Liver (tissue), 9 donors: ENCODE measurements around the gene ATP2C2. TPM values are rescaled to one million over a fixed set of nuclear protein-coding genes. Genes with fewer than 3 reads are reported as not detected.

Experiments used
- DNase-seq: peaks from one replicate; pipeline ENCODE4 v3.0.0-alpha.2; 2017; ENCODE audit warnings: low spot score
- H3K27ac ChIP-seq, 2 donors: one replicate each; pipeline ENCODE4 v1.7.0; 2013; ENCODE audit warnings: inconsistent platforms in 2 of 2, low read length in 2 of 2, control low read depth in 1 of 2, low read depth in 1 of 2, mild to moderate bottlenecking in 1 of 2
- H3K27me3 ChIP-seq, 4 donors: one replicate each; pipeline versions ENCODE4 v1.6.1 to v1.7.0; 2013; ENCODE audit warnings: low read length in 3 of 4, inconsistent platforms in 1 of 4, mild to moderate bottlenecking in 1 of 4, moderate library complexity in 1 of 4; ENCODE audit not compliant: control insufficient read depth in 4 of 4, insufficient read depth in 4 of 4
- H3K36me3 ChIP-seq, 4 donors: one replicate each; pipeline versions ENCODE4 v1.6.1 to v1.7.0; 2013; ENCODE audit warnings: low read length in 3 of 4, mild to moderate bottlenecking in 3 of 4, low read depth in 1 of 4, moderate library complexity in 1 of 4; ENCODE audit not compliant: control insufficient read depth in 4 of 4, insufficient read depth in 3 of 4
- H3K4me1 ChIP-seq, 4 donors: one replicate each; pipeline versions ENCODE4 v1.6.1 to v1.7.0; 2013; ENCODE audit warnings: low read length in 3 of 4, mild to moderate bottlenecking in 3 of 4, moderate library complexity in 1 of 4; ENCODE audit not compliant: control insufficient read depth in 4 of 4, insufficient read depth in 4 of 4
- H3K4me3 ChIP-seq, 3 donors: one replicate each; pipeline versions ENCODE4 v1.6.1 to v1.7.0; 2013; ENCODE audit warnings: low read length in 3 of 3, control low read depth in 1 of 3, low read depth in 1 of 3, mild to moderate bottlenecking in 1 of 3
- H3K9ac ChIP-seq, 2 donors: one replicate each; pipeline ENCODE4 v1.7.0; 2013; ENCODE audit warnings: low read length in 2 of 2, mild to moderate bottlenecking in 2 of 2, moderate library complexity in 2 of 2, control low read depth in 1 of 2, low read depth in 1 of 2
- H3K9me3 ChIP-seq, 4 donors: one replicate each; pipeline versions ENCODE4 v1.6.1 to v1.7.0; 2013; ENCODE audit warnings: low read length in 3 of 4; ENCODE audit not compliant: control insufficient read depth in 4 of 4
- EGR1 ChIP-seq, 2 donors: IDR thresholded peaks; 2 replicates each; pipeline ENCODE4 v1.6.1; 2016 to 2018; ENCODE audit warnings: antibody characterized with exemption in 2 of 2, low read depth in 2 of 2
- FOXA1 ChIP-seq: IDR thresholded peaks from 2 replicates; pipeline ENCODE4 v1.6.1; 2016; ENCODE audit warnings: antibody characterized with exemption
- FOXA2 ChIP-seq: IDR thresholded peaks from 2 replicates; pipeline ENCODE4 v1.6.1; 2016; ENCODE audit warnings: antibody characterized with exemption
- GABPA ChIP-seq, 2 donors: IDR thresholded peaks in 1 of 2; conservative IDR thresholded peaks in 1 of 2; 2 replicates each; pipeline ENCODE4 v1.6.1; 2016; ENCODE audit warnings: antibody characterized with exemption in 2 of 2, mild to moderate bottlenecking in 1 of 2, moderate library complexity in 1 of 2
- HNF4A ChIP-seq, 2 donors: conservative IDR thresholded peaks; 2 replicates each; pipeline ENCODE4 v1.6.1; 2016; ENCODE audit warnings: antibody characterized with exemption in 2 of 2, mild to moderate bottlenecking in 2 of 2
- HNF4G ChIP-seq: IDR thresholded peaks from 2 replicates; pipeline ENCODE4 v1.6.1; 2016; ENCODE audit warnings: antibody characterized with exemption
- JUND ChIP-seq, 2 donors: IDR thresholded peaks; 2 replicates each; pipeline ENCODE4 v1.6.1; 2016; ENCODE audit warnings: antibody characterized with exemption in 2 of 2
- NR2F2 ChIP-seq: IDR thresholded peaks from 2 replicates; pipeline ENCODE4 v1.6.1; 2016; ENCODE audit warnings: antibody characterized with exemption
- RAD21 ChIP-seq, 2 donors: IDR thresholded peaks; 2 replicates each; pipeline ENCODE4 v1.6.1; 2016; ENCODE audit warnings: antibody characterized with exemption in 2 of 2, mild to moderate bottlenecking in 2 of 2
- RXRA ChIP-seq, 2 donors: IDR thresholded peaks; 2 replicates each; pipeline ENCODE4 v1.6.1; 2017 to 2018; ENCODE audit warnings: antibody characterized with exemption in 2 of 2, mild to moderate bottlenecking in 1 of 2
- SP1 ChIP-seq: IDR thresholded peaks from 2 replicates; pipeline ENCODE4 v1.6.1; 2018; ENCODE audit warnings: antibody characterized with exemption, mild to moderate bottlenecking
- TAF1 ChIP-seq: conservative IDR thresholded peaks from 2 replicates; pipeline ENCODE4 v1.6.1; 2016; ENCODE audit warnings: antibody characterized with exemption, mild to moderate bottlenecking
- YY1 ChIP-seq: IDR thresholded peaks from 2 replicates; pipeline ENCODE4 v1.6.1; 2016; ENCODE audit warnings: antibody characterized with exemption, mild to moderate bottlenecking
- WGBS: extraction: QIAGEN DNeasy Blood & Tissue Kit; methylation state at CpG from one replicate; pipeline ENCODE4 v1.1.7; 2013; 5-methylcytosine and 5-hydroxymethylcytosine counted together
- polyA plus RNA-seq, 2 donors: library from polyadenylated mRNA; stranded (reverse) in 1 of 2; unstranded in 1 of 2; fragments of 200-250 nt in 1 of 2; fragments of >200 nt in 1 of 2; fragmentation: Nextera tagmentation in 1 of 2; extraction: Ambion mirVana in 1 of 2; gene quantifications; one replicate each; pipeline versions ENCODE4 v1.2.1 to v1.2.3, GENCODE V29; 2013 to 2015
- total RNA-seq, 2 donors: library from RNA; depleted of rRNA; stranded (reverse); fragments of >200 nt; gene quantifications; one replicate each; pipeline ENCODE4 v1.2.3, GENCODE V29; 2014
- TF ChIP-seq, protein P1 (sequence below): IDR thresholded peaks from 2 replicates; pipeline ENCODE4 v1.6.1; 2016; ENCODE audit warnings: antibody characterized with exemption
- TF ChIP-seq, protein P2 (sequence below): IDR thresholded peaks from 2 replicates; pipeline ENCODE4 v1.6.1; 2016; ENCODE audit warnings: antibody characterized with exemption, mild to moderate bottlenecking
- TF ChIP-seq, protein P3 (sequence below): IDR thresholded peaks from 2 replicates; pipeline ENCODE4 v1.6.1; 2016; ENCODE audit warnings: antibody characterized with exemption
- TF ChIP-seq, protein P4 (sequence below): fragments of 150-350 bp; IDR thresholded peaks from 2 replicates; pipeline ENCODE4 v1.5.1; 2017; ENCODE audit warnings: improper control_type of control experiment, low read depth, low read length; ENCODE audit not compliant: missing input control
- TF ChIP-seq, protein P5 (sequence below): IDR thresholded peaks from 2 replicates; pipeline ENCODE4 v1.6.1; 2016; ENCODE audit warnings: antibody characterized with exemption
- donor health status: healthy.
- donor health status: healthy.
- donor health status: healthy.
- donor health status: healthy.
- donor health status: healthy.

ATP2C2 gene
- total and polyA plus RNA-seq, 4 donors, result 0.05 to 0.33 (median 0.22) TPM

DNA sequence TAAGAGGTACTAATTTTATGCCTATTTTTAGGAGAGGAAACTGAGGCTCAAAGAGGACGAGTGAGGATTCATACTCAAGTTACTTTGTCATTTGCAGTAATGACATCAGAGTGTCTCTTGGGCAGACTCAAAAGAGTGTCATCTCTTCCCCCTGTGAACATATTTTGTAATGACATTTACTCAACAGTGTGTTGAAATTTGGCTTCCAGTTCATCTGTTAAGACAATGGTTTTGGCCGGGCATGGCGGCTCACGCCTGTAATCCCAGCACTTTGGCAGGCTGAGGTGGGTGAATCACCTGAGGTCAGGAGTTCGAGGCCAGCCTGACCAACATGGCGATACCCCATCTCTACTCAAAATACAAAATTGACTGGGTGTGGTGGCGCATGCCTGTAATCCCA, 44.7 kb upstream of the ATP2C2 start:
- WGBS, result 72% methylated on average over 7 of the region's 7 CpGs
- H3K27ac ChIP-seq, result no peak overlapping the region

DNA sequence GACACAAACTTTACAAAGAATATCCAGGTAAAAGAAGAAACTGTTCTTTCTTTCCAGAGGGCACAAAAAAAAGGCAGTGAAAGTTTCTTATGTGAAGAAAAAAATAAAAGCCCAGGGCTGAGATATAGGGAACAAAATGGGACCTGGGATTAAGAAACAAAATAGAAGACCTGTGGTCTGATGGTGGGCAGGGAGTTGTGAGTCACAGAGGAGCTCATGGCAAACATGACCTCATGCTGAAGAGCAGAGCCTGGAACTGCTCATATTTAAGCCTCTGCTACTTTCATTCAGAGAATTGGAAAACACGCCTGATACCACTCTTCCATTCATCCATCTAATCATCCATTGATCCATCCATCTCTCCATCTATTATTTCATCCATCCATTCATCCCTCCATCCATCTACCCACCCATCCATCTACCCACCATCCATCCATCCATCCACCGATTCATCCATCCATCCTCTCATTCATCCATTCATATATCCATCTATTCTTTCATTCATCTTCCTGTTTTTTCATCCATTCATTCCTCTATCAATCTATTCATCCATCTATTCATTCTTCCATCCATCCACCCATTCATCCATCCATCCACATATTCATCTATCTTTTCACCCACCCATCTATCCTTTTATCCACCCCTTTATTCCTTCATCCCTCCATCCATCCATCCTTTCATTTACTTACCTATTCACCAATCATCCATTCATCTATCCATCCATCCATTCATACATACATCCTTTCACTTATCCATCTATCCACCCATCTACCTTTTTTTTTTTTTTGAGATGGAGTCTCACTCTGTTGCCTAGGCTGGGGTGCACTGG, 43.7 kb upstream of the ATP2C2 start:
- no peak overlapping the region for H3K4me3 ChIP-seq
- no peaks in the 10 kb centered on the region for H3K27me3 ChIP-seq
- H3K9me3 ChIP-seq, result peaks cover 0 to 10% (median 6%) of the 10 kb centered on the region in 4 donors
- no peak for DNase-seq
- H3K9ac ChIP-seq, result no peak overlapping the region
- H3K36me3 ChIP-seq, result no peaks in the 10 kb centered on the region
- no peak for TF ChIP-seq FOXA2
- TF ChIP-seq RXRA (IDR thresholded peaks at IDR 0.05), result no peak
- TF ChIP-seq HNF4A (conservative IDR thresholded peaks at IDR 0.05), result no peak
- no peak for TF ChIP-seq JUND (IDR thresholded peaks at IDR 0.05)
- TF ChIP-seq YY1, result no peak
- TF ChIP-seq, protein P1, sequence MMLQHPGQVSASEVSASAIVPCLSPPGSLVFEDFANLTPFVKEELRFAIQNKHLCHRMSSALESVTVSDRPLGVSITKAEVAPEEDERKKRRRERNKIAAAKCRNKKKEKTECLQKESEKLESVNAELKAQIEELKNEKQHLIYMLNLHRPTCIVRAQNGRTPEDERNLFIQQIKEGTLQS, result no peak
- TF ChIP-seq, protein P2, sequence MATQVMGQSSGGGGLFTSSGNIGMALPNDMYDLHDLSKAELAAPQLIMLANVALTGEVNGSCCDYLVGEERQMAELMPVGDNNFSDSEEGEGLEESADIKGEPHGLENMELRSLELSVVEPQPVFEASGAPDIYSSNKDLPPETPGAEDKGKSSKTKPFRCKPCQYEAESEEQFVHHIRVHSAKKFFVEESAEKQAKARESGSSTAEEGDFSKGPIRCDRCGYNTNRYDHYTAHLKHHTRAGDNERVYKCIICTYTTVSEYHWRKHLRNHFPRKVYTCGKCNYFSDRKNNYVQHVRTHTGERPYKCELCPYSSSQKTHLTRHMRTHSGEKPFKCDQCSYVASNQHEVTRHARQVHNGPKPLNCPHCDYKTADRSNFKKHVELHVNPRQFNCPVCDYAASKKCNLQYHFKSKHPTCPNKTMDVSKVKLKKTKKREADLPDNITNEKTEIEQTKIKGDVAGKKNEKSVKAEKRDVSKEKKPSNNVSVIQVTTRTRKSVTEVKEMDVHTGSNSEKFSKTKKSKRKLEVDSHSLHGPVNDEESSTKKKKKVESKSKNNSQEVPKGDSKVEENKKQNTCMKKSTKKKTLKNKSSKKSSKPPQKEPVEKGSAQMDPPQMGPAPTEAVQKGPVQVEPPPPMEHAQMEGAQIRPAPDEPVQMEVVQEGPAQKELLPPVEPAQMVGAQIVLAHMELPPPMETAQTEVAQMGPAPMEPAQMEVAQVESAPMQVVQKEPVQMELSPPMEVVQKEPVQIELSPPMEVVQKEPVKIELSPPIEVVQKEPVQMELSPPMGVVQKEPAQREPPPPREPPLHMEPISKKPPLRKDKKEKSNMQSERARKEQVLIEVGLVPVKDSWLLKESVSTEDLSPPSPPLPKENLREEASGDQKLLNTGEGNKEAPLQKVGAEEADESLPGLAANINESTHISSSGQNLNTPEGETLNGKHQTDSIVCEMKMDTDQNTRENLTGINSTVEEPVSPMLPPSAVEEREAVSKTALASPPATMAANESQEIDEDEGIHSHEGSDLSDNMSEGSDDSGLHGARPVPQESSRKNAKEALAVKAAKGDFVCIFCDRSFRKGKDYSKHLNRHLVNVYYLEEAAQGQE, result no peak
- TF ChIP-seq, protein P3, sequence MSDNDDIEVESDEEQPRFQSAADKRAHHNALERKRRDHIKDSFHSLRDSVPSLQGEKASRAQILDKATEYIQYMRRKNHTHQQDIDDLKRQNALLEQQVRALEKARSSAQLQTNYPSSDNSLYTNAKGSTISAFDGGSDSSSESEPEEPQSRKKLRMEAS, result no peak
- TF ChIP-seq RAD21 (IDR thresholded peaks at IDR 0.05), result no peak
- TF ChIP-seq NR2F2, result no peak
- no peak for TF ChIP-seq TAF1
- TF ChIP-seq HNF4G, result no peak
- TF ChIP-seq SP1, result no peak
- TF ChIP-seq, protein P4, sequence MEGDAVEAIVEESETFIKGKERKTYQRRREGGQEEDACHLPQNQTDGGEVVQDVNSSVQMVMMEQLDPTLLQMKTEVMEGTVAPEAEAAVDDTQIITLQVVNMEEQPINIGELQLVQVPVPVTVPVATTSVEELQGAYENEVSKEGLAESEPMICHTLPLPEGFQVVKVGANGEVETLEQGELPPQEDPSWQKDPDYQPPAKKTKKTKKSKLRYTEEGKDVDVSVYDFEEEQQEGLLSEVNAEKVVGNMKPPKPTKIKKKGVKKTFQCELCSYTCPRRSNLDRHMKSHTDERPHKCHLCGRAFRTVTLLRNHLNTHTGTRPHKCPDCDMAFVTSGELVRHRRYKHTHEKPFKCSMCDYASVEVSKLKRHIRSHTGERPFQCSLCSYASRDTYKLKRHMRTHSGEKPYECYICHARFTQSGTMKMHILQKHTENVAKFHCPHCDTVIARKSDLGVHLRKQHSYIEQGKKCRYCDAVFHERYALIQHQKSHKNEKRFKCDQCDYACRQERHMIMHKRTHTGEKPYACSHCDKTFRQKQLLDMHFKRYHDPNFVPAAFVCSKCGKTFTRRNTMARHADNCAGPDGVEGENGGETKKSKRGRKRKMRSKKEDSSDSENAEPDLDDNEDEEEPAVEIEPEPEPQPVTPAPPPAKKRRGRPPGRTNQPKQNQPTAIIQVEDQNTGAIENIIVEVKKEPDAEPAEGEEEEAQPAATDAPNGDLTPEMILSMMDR, result no peak
- no peak for TF ChIP-seq FOXA1
- TF ChIP-seq, protein P5, sequence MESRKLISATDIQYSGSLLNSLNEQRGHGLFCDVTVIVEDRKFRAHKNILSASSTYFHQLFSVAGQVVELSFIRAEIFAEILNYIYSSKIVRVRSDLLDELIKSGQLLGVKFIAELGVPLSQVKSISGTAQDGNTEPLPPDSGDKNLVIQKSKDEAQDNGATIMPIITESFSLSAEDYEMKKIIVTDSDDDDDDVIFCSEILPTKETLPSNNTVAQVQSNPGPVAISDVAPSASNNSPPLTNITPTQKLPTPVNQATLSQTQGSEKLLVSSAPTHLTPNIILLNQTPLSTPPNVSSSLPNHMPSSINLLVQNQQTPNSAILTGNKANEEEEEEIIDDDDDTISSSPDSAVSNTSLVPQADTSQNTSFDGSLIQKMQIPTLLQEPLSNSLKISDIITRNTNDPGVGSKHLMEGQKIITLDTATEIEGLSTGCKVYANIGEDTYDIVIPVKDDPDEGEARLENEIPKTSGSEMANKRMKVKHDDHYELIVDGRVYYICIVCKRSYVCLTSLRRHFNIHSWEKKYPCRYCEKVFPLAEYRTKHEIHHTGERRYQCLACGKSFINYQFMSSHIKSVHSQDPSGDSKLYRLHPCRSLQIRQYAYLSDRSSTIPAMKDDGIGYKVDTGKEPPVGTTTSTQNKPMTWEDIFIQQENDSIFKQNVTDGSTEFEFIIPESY, result no peak
- no peak for TF ChIP-seq GABPA (IDR thresholded peaks at IDR 0.05 in 1 of 2, conservative IDR thresholded peaks at IDR 0.05 in 1 of 2)
- no peak for TF ChIP-seq EGR1 (IDR thresholded peaks at IDR 0.05; ENCODE audit: low read depth in 2 of 2)
- no peaks in the 10 kb centered on the region for H3K4me1 ChIP-seq
- no peak overlapping the region for H3K27ac ChIP-seq
- 39% methylated on average over 2 of the region's 2 CpGs for WGBS

More for the DNA sequence above, 44.7 kb upstream of the ATP2C2 start:
- Histone ChIP-seq H3K36me3 (no peaks in the 10 kb centered on the region), H3K9ac (no peak overlapping the region), H3K4me1 (no peaks in the 10 kb centered on the region), H3K9me3 (peaks cover 0 to 10% (median 6%) of the 10 kb centered on the region in 4 donors), H3K4me3 (no peak overlapping the region), H3K27me3 (no peaks in the 10 kb centered on the region)
- DNase-seq, result no peak
- TF ChIP-seq HNF4A (conservative IDR thresholded peaks at IDR 0.05), result no peak
